Vagina (tissue), 2 donors: ENCODE measurements around the gene TTR.

Experiments used
- POLR2AphosphoS5 ChIP-seq, 2 donors: sonication (generic); formaldehyde crosslinking; IDR thresholded peaks; one replicate each; pipeline ENCODE4 v1.9.0; 2017; ENCODE audit warnings: antibody characterized with exemption in 2 of 2, mild to moderate bottlenecking in 2 of 2, low read depth in 1 of 2; ENCODE audit not compliant: insufficient read depth in 1 of 2
- TF ChIP-seq, protein P1 (sequence below), 3 experiments: fragments of 450-650 bp in 2 of 3; fragments of 200-600 bp in 1 of 3; sonication (generic) in 1 of 3; IDR thresholded peaks; one replicate each; pipeline ENCODE4 v1.5.1; 2017 to 2019; ENCODE audit warnings: antibody characterized with exemption in 3 of 3, mild to moderate bottlenecking in 2 of 3, moderate library complexity in 2 of 3

DNA sequence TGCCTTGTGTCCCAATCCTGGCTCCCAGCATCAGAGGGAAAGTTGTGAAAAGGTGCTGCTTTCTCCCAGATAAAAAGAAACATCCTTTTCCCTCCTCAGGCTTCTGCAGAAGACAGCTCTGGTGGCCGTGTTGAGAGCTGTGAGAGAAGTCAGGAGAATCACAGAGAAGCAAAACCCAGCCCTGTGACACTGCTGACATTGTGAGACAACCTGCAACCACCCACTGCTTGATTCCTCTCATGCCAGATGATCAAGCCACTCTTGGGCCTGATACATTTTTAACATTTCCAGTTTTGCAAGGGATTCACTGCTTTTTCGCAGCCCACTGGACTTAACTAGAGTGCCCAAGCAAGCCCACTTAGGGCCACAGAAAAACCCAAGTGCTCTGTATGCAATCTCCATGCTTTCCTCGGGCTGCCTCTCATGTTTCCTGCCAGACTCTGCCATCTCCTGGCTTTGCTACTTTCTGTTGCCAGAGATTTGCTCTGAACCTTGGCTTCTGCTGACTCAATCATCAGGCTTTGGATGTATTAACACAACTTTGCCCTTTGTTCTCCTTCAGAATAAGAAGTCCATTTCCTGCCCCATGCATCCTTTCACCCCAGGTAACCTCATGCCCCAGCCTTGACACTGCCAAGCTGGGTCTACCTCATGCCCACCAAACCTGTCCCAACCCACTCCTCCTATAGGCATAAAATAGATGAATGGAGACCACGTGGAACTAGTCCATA, 24.9 kb upstream of the TTR start:
- TF ChIP-seq, protein P1, sequence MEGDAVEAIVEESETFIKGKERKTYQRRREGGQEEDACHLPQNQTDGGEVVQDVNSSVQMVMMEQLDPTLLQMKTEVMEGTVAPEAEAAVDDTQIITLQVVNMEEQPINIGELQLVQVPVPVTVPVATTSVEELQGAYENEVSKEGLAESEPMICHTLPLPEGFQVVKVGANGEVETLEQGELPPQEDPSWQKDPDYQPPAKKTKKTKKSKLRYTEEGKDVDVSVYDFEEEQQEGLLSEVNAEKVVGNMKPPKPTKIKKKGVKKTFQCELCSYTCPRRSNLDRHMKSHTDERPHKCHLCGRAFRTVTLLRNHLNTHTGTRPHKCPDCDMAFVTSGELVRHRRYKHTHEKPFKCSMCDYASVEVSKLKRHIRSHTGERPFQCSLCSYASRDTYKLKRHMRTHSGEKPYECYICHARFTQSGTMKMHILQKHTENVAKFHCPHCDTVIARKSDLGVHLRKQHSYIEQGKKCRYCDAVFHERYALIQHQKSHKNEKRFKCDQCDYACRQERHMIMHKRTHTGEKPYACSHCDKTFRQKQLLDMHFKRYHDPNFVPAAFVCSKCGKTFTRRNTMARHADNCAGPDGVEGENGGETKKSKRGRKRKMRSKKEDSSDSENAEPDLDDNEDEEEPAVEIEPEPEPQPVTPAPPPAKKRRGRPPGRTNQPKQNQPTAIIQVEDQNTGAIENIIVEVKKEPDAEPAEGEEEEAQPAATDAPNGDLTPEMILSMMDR (IDR thresholded peaks at IDR 0.05), result no peak
- no peak for TF ChIP-seq POLR2AphosphoS5 (IDR thresholded peaks at IDR 0.05; ENCODE audit: insufficient read depth in 1 of 2, low read depth in 1 of 2)
